Left cardiac atrium (tissue), 4 donors: ENCODE measurements around the gene FAM163B. TPM values are rescaled to one million over a fixed set of nuclear protein-coding genes. Genes with fewer than 3 reads are reported as not detected.

Experiments
- ATAC-seq, 2 donors: fragments of 200-7000 bp; cut with Tn5 transposase; one replicate each; pipeline ENCODE4 v1.9.1; 2020; ENCODE audit warnings: mild to moderate bottlenecking in 2 of 2, moderate library complexity in 2 of 2
- DNase-seq: peaks from one replicate; pipeline ENCODE4 v3.0.0-alpha.2; 2020
- intact Hi-C, 2 donors: fragments of 100-400 bp; cut with DNase I; formaldehyde crosslinking; loops; one replicate each; pipeline versions ENCODE4 v1.14.1 to v1.15.1; 2022 to 2023
- total RNA-seq, 2 donors: library from RNA; stranded (reverse); fragmentation: NEBNext Ultra II Directional; extraction: Animal tissue kit (Norgen Biotek cat#: 25700); gene quantifications; one replicate each; pipeline ENCODE4 v1.2.1, GENCODE V29; 2021
- donor health status: DM: no; HTN: yes; CAD: no.
- donor health status: DM: no; HTN: yes; CAD: no; lungs with severe emphysema.
- donor health status: DM: yes; HTN: yes; CAD: no.
- donor health status: Dilated cardiomyopathy.

FAM163B gene
- total RNA-seq, 2 donors from 2014 or later = 0.37 TPM; not detected in 1

- ATAC-seq (no peak), DNase-seq (no peak)
Observed at GRCh38 chr9:133562611-133563290, 46.4 kb downstream of the FAM163B start.

GRCh38 chr9:133561976-133562554, 47.1 kb downstream of the FAM163B start:
- ATAC-seq = no peak
- intact Hi-C loops = no loop called here
- DNase-seq = no peak

More at GRCh38 chr9:133562611-133563290, 46.4 kb downstream of the FAM163B start:
- intact Hi-C loops = no loop called here

GRCh38 chr9:133560944-133561343, 48.2 kb downstream of the FAM163B start:
- DNase-seq (no peak), ATAC-seq (no peak)
- intact Hi-C loops = no loop called here

GRCh38 chr9:133560311-133560710, 48.9 kb downstream of the FAM163B start:
- intact Hi-C loops = no loop called here
- ATAC-seq = peak; percentile 32
- DNase-seq = peak; percentile 77

GRCh38 chr9:133558191-133559126, 50.7 kb downstream of the FAM163B start:
- DNase-seq = peak; percentile 76
- intact Hi-C loops = no loop called here
- peak; percentile 42 to 73 for ATAC-seq

- DNase-seq (no peak), ATAC-seq (peak in 1 of 2 donors; percentile 6)
- intact Hi-C loops = no loop called here
Observed at GRCh38 chr9:133557581-133557980, 51.6 kb downstream of the FAM163B start.

- no peak for ATAC-seq
- intact Hi-C loops = no loop called here
- DNase-seq = no peak
Observed at GRCh38 chr9:133556354-133556753, 52.8 kb downstream of the FAM163B start.

- intact Hi-C loops = no loop called here
- ATAC-seq (no peak), DNase-seq (no peak)
Observed at GRCh38 chr9:133554729-133555128, 54.5 kb downstream of the FAM163B start.

- DNase-seq = no peak
- no peak for ATAC-seq
- intact Hi-C loops = no loop called here
Observed at GRCh38 chr9:133553973-133554713, 55.0 kb downstream of the FAM163B start.

GRCh38 chr9:133553123-133553522, 56.1 kb downstream of the FAM163B start:
- DNase-seq (no peak), ATAC-seq (no peak)
- intact Hi-C loops = no loop called here

- intact Hi-C loops = no loop called here
- ATAC-seq (no peak), DNase-seq (no peak)
Observed at GRCh38 chr9:133552236-133552635, 57.0 kb downstream of the FAM163B start.

- ATAC-seq (no peak), DNase-seq (no peak)
- intact Hi-C loops = no loop called here
Observed at GRCh38 chr9:133551446-133551845, 57.7 kb downstream of the FAM163B start.

- no peak for DNase-seq
- intact Hi-C loops = no loop called here
- no peak for ATAC-seq
Observed at GRCh38 chr9:133547116-133547515, 62.1 kb downstream of the FAM163B start.

GRCh38 chr9:133546287-133546680, 62.9 kb downstream of the FAM163B start:
- intact Hi-C loops = no loop called here
- DNase-seq (no peak), ATAC-seq (peak in 1 of 2 donors; percentile 47)

GRCh38 chr9:133545494-133546286, 63.5 kb downstream of the FAM163B start:
- DNase-seq = no peak
- peak; percentile 20 to 61 for ATAC-seq
- intact Hi-C loops = no loop called here

- ATAC-seq = no peak
- intact Hi-C loops = no loop called here
- no peak for DNase-seq
Observed at GRCh38 chr9:133543772-133544467, 65.3 kb downstream of the FAM163B start.

- ATAC-seq (peak in 1 of 2 donors; percentile 15), DNase-seq (no peak)
- intact Hi-C loops = no loop called here
Observed at GRCh38 chr9:133542002-133542401, 67.2 kb downstream of the FAM163B start.

GRCh38 chr9:133540698-133541025, 68.5 kb downstream of the FAM163B start:
- ATAC-seq (no peak), DNase-seq (no peak)
- intact Hi-C loops = no loop called here
